CD14-positive monocyte (primary cell): Measurements from ENCODE around the gene GRK4. TPM values are rescaled to one million over a fixed set of nuclear protein-coding genes. Genes with fewer than 3 reads are reported as not detected.
A peak's percentile ranks its signal among the peaks of the same experiment; 100 is the strongest.

Experiments used
- DNase-seq, 3 donors: peaks; one replicate each; pipeline ENCODE4 v3.0.0-alpha.2; 2011 to 2022
- H2AFZ ChIP-seq: 2 replicates; pipeline ENCODE4 v1.6.0; 2012; ENCODE audit warnings: mild to moderate bottlenecking, low read depth, low read length, inconsistent platforms; ENCODE audit not compliant: insufficient read depth, poor library complexity, severe bottlenecking
- H3K27ac ChIP-seq, 2 donors: 1 replicate in 1 of 2; 2 replicates in 1 of 2; pipeline ENCODE4 v1.5.1; 2012 to 2013; ENCODE audit warnings: low read length in 2 of 2, control low read depth in 1 of 2, inconsistent platforms in 1 of 2, low read depth in 1 of 2, mild to moderate bottlenecking in 1 of 2
- H3K27me3 ChIP-seq, 2 donors: one replicate each; pipeline versions ENCODE4 v1.6.0 to v1.6.1; 2011 to 2013; ENCODE audit warnings: low read length in 2 of 2; ENCODE audit not compliant: control insufficient read depth in 2 of 2, insufficient read depth in 2 of 2
- H3K36me3 ChIP-seq, 2 donors: replicated peaks in 1 of 2; 1 replicate in 1 of 2; 2 replicates in 1 of 2; pipeline versions ENCODE4 v1.5.1 to v1.6.1; 2012 to 2013; ENCODE audit warnings: low read length in 2 of 2, control low read depth in 1 of 2, inconsistent platforms in 1 of 2, mild to moderate bottlenecking in 1 of 2; ENCODE audit not compliant: insufficient read depth in 2 of 2, control insufficient read depth in 1 of 2
- H3K4me1 ChIP-seq, 2 donors: 1 replicate in 1 of 2; 2 replicates in 1 of 2; pipeline versions ENCODE4 v1.5.1 to v1.6.1; 2012 to 2013; ENCODE audit warnings: low read length in 2 of 2, control low read depth in 1 of 2, inconsistent platforms in 1 of 2, mild to moderate bottlenecking in 1 of 2, moderate library complexity in 1 of 2; ENCODE audit not compliant: insufficient read depth in 2 of 2, control insufficient read depth in 1 of 2
- H3K4me2 ChIP-seq: replicated peaks from 2 replicates; pipeline ENCODE3; 2012; ENCODE audit warnings: low read length, moderate library complexity, mild to moderate bottlenecking; ENCODE audit not compliant: poor library complexity, severe bottlenecking; ENCODE audit errors: extremely low read depth
- H3K4me3 ChIP-seq, 3 experiments: fragments of 200-600 bp in 1 of 3; sonication (generic) in 1 of 3; replicated peaks in 1 of 3; 1 replicate in 2 of 3; 2 replicates in 1 of 3; pipeline ENCODE4 v1.5.1; 2011 to 2013; ENCODE audit warnings: low read length in 3 of 3, mild to moderate bottlenecking in 3 of 3, control low read depth in 2 of 3, low read depth in 2 of 3, inconsistent platforms in 1 of 3, moderate library complexity in 1 of 3
- H3K79me2 ChIP-seq: 2 replicates; pipeline ENCODE4 v1.6.0; 2012; ENCODE audit warnings: mild to moderate bottlenecking, control low read depth, inconsistent platforms, low read length, moderate library complexity; ENCODE audit not compliant: insufficient read depth
- H3K9ac ChIP-seq: 2 replicates; pipeline ENCODE4 v1.6.0; 2017; ENCODE audit warnings: low read length, mild to moderate bottlenecking; ENCODE audit not compliant: insufficient read depth, poor library complexity, severe bottlenecking
- H3K9me3 ChIP-seq, 2 donors: replicated peaks in 1 of 2; 1 replicate in 1 of 2; 2 replicates in 1 of 2; pipeline versions ENCODE4 v1.5.1 to v1.6.1; 2012 to 2013; ENCODE audit warnings: low read length in 2 of 2, control low read depth in 1 of 2; ENCODE audit not compliant: control insufficient read depth in 1 of 2, insufficient read depth in 1 of 2
- H4K20me1 ChIP-seq: 2 replicates; pipeline ENCODE4 v1.6.0; 2012; ENCODE audit warnings: mild to moderate bottlenecking, low read length, control low read depth, moderate library complexity; ENCODE audit not compliant: insufficient read depth
- H3K27ac Mint-ChIP-seq, 7 donors: one replicate each; pipeline ENCODE4 v1.8.0; 2020; ENCODE audit warnings: mild to moderate bottlenecking in 7 of 7, mixed read lengths in 7 of 7, moderate library complexity in 6 of 7, inconsistent platforms in 2 of 7
- H3K27me3 Mint-ChIP-seq, 3 donors: one replicate each; pipeline ENCODE4 v1.8.0; 2021 to 2022; ENCODE audit warnings: low read depth in 3 of 3, mild to moderate bottlenecking in 3 of 3, mixed read lengths in 3 of 3, moderate library complexity in 3 of 3, inconsistent platforms in 1 of 3
- H3K36me3 Mint-ChIP-seq, 2 donors: one replicate each; pipeline ENCODE4 v1.8.0; 2020; ENCODE audit warnings: mixed read lengths in 2 of 2, inconsistent platforms in 1 of 2, mild to moderate bottlenecking in 1 of 2
- H3K4me1 Mint-ChIP-seq: one replicate; pipeline ENCODE4 v1.8.0; 2020; ENCODE audit warnings: mild to moderate bottlenecking, mixed read lengths
- H3K4me3 Mint-ChIP-seq, 2 donors: one replicate each; pipeline ENCODE4 v1.8.0; 2020; ENCODE audit warnings: mild to moderate bottlenecking in 2 of 2, mixed read lengths in 2 of 2, moderate library complexity in 1 of 2
- H3K9me3 Mint-ChIP-seq, 7 donors: one replicate each; pipeline ENCODE4 v1.8.0; 2020 to 2022; ENCODE audit warnings: mixed read lengths in 7 of 7, mild to moderate bottlenecking in 6 of 7, moderate library complexity in 6 of 7, inconsistent platforms in 2 of 7
- WGBS: methylation state at CpG from one replicate; pipeline ENCODE4 v1.1.5; 2013; ENCODE audit warnings: missing lambda C conversion rate; ENCODE audit not compliant: insufficient coverage; 5-methylcytosine and 5-hydroxymethylcytosine counted together
- intact Hi-C, 2 donors: fragments of 100-400 bp; cut with micrococcal nuclease; formaldehyde crosslinking; loops; one replicate each; pipeline versions ENCODE4 v1.15.0 to v1.15.1; 2023
- polyA plus RNA-seq, 3 donors: library from polyadenylated mRNA; depleted of rRNA in 1 of 3; unstranded in 2 of 3; stranded (reverse) in 1 of 3; fragments of 300-500 nt in 2 of 3; fragments of >200 nt in 1 of 3; fragmentation: Illumina TruSeq in 2 of 3; gene quantifications; 1 replicate in 2 of 3; 2 replicates in 1 of 3; pipeline ENCODE4 v1.2.3, GENCODE V29; 2012 to 2021
- TF ChIP-seq, protein P1 (sequence below): fragments of 200-600 bp; IDR thresholded peaks from one replicate; pipeline ENCODE4 v1.8.0; 2022; ENCODE audit warnings: antibody characterized with exemption, mild to moderate bottlenecking

The GRK4 gene
- polyA plus RNA-seq, 3 donors = 1.1 to 1.2 (median 1.2) TPM

DNA sequence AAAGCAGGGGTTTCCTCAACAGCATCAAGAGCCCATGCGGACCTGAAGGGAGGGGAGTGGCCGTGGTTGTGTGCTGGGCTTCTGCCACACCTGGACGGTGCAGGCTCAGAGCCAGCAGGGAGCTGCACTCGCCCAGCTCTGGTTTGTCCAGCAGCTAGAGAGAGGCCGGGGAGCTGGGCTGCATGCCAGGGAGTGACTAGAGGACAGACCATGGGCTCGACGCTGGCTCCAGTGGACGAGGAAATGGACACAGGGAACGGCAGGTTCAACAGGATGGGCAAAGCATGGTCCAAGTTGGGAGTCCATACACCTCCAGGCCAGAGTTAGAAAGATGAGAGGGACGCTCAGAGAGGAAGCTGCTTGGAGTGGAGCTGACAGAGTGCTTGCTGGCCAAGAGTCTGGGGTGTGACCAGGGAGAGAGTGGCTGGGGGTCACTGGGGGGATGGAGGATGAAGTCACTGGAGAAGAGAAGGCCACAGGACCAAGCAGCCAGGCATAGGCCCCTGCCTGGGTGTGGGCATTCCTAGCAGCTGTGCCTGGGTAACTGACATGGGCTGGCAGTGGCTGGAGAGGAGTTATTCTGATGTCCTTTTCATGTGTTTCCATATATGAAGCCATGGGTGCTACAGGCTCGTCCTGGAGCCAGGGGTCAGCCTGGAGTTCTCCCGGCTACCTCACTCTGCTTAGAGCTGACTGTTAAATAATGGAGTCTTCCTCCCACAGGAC lies 68.1 kb downstream of the GRK4 start:
- H3K4me1 ChIP-seq = no peaks in the 10 kb centered on the region
- DNase-seq = no peak
- no peaks in the 10 kb centered on the region for H3K27me3 ChIP-seq
- no peaks in the 10 kb centered on the region for H3K4me1 Mint-ChIP-seq
- peak overlapping the region in 1 of 7 donors; percentile 18 for H3K27ac Mint-ChIP-seq
- H3K4me3 Mint-ChIP-seq = no peak overlapping the region
- H3K9me3 ChIP-seq = no peaks in the 10 kb centered on the region
- no peak overlapping the region for H3K4me3 ChIP-seq
- H3K36me3 ChIP-seq = no peaks in the 10 kb centered on the region
- intact Hi-C loops = no loop called here
- no peak overlapping the region for H3K27ac ChIP-seq
- H3K4me2 ChIP-seq = no peak overlapping the region
- WGBS = 94% methylated on average over 10 of the region's 12 CpGs
- H2AFZ ChIP-seq = no peak overlapping the region
- H4K20me1 ChIP-seq = no peaks in the 10 kb centered on the region
- no peaks in the 10 kb centered on the region for H3K36me3 Mint-ChIP-seq
- H3K9ac ChIP-seq = no peak overlapping the region
- H3K9me3 Mint-ChIP-seq = peaks cover 0 to 4% (median 0%) of the 10 kb centered on the region in 7 donors
- H3K79me2 ChIP-seq = no peaks in the 10 kb centered on the region
- TF ChIP-seq, protein P1, sequence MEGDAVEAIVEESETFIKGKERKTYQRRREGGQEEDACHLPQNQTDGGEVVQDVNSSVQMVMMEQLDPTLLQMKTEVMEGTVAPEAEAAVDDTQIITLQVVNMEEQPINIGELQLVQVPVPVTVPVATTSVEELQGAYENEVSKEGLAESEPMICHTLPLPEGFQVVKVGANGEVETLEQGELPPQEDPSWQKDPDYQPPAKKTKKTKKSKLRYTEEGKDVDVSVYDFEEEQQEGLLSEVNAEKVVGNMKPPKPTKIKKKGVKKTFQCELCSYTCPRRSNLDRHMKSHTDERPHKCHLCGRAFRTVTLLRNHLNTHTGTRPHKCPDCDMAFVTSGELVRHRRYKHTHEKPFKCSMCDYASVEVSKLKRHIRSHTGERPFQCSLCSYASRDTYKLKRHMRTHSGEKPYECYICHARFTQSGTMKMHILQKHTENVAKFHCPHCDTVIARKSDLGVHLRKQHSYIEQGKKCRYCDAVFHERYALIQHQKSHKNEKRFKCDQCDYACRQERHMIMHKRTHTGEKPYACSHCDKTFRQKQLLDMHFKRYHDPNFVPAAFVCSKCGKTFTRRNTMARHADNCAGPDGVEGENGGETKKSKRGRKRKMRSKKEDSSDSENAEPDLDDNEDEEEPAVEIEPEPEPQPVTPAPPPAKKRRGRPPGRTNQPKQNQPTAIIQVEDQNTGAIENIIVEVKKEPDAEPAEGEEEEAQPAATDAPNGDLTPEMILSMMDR = no peak
- peaks cover 5 to 13% (median 6%) of the 10 kb centered on the region in 3 donors for H3K27me3 Mint-ChIP-seq

DNA sequence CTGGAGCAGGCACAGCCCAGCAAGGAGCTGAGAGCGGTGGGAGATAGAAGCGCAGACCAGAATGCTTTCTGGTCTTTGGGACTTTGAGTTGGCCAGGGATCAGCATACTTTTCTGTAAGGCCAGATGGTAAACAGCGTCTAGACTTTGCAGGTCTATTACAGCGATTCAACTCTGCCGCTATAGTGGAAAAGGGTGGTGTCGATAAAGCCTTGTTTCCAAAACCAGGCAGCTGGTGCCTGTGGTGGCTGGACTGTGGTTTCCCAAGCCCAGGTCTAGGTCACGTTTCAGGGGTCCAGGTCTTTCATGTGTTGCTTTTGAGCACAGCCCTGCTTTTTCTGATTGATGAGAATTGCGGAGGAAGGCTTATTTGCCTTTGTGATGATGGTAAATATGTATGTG lies 70.9 kb downstream of the GRK4 start:
- Mint-ChIP-seq H3K4me3 (no peak overlapping the region), H3K36me3 (no peaks in the 10 kb centered on the region), H3K9me3 (peaks cover 0 to 4% (median 0%) of the 10 kb centered on the region in 7 donors), H3K27me3 (peaks cover 11 to 32% (median 13%) of the 10 kb centered on the region in 3 donors), H3K4me1 (peaks cover 20% of the 10 kb centered on the region), H3K27ac (no peak overlapping the region)
- no peaks in the 10 kb centered on the region for H4K20me1 ChIP-seq
- no peak overlapping the region for H3K4me2 ChIP-seq
- H3K36me3 ChIP-seq = no peaks in the 10 kb centered on the region
- no peaks in the 10 kb centered on the region for H3K79me2 ChIP-seq
- 95% methylated on average over 6 of the region's 8 CpGs for WGBS
- no peak overlapping the region for H3K4me3 ChIP-seq
- H2AFZ ChIP-seq = no peak overlapping the region
- no peak overlapping the region for H3K27ac ChIP-seq
- no peak for DNase-seq
- H3K9me3 ChIP-seq = no peaks in the 10 kb centered on the region
- peaks cover 15 to 18% of the 10 kb centered on the region in 2 donors for H3K4me1 ChIP-seq
- H3K27me3 ChIP-seq = peaks cover 0 to 3% of the 10 kb centered on the region in 2 donors
- intact Hi-C loops = no loop called here
- TF ChIP-seq, protein P1 = no peak
- no peak overlapping the region for H3K9ac ChIP-seq
